HEK293 (cell line): Measurements from ENCODE around the gene DNMT3A.

ENCODE experiments used
- CTCF ChIP-seq: fragments of 450-650 bp; formaldehyde crosslinking; IDR thresholded peaks from 2 replicates; pipeline ENCODE4 v1.5.1; 2016; ENCODE audit warnings: missing biosample characterization, missing genetic modification characterization
- GLIS2 ChIP-seq: fragments of 450-650 bp; formaldehyde crosslinking; IDR thresholded peaks from 2 replicates; pipeline ENCODE4 v1.5.1; 2016; ENCODE audit warnings: missing biosample characterization, missing genetic modification characterization
- HIC1 ChIP-seq: fragments of 450-650 bp; formaldehyde crosslinking; IDR thresholded peaks from 2 replicates; pipeline ENCODE4 v1.5.1; 2016; ENCODE audit warnings: missing biosample characterization, missing genetic modification characterization
- KLF16 ChIP-seq: fragments of 450-650 bp; formaldehyde crosslinking; IDR thresholded peaks from 2 replicates; pipeline ENCODE4 v1.5.1; 2017; ENCODE audit warnings: missing biosample characterization, missing genetic modification characterization
- KLF8 ChIP-seq: fragments of 450-650 bp; formaldehyde crosslinking; IDR thresholded peaks from 2 replicates; pipeline ENCODE4 v1.5.1; 2016; ENCODE audit warnings: missing biosample characterization, missing genetic modification characterization
- PBX3 ChIP-seq: sonication (generic); formaldehyde crosslinking; IDR thresholded peaks from 2 replicates; pipeline ENCODE4 v1.8.1; 2022; ENCODE audit warnings: mild to moderate bottlenecking, moderate library complexity, missing genetic modification reagents
- SP2 ChIP-seq: fragments of 450-650 bp; formaldehyde crosslinking; IDR thresholded peaks from 2 replicates; pipeline ENCODE4 v1.5.1; 2016; ENCODE audit warnings: missing biosample characterization, missing genetic modification characterization
- SP3 ChIP-seq: fragments of 450-650 bp; formaldehyde crosslinking; IDR thresholded peaks from 2 replicates; pipeline ENCODE4 v1.5.1; 2016; ENCODE audit warnings: missing biosample characterization, missing genetic modification characterization
- SP7 ChIP-seq: fragments of 450-650 bp; formaldehyde crosslinking; IDR thresholded peaks from 2 replicates; pipeline ENCODE4 v1.5.1; 2016; ENCODE audit warnings: missing biosample characterization, missing genetic modification characterization
- ZBTB10 ChIP-seq: fragments of 450-650 bp; formaldehyde crosslinking; IDR thresholded peaks from 2 replicates; pipeline ENCODE4 v1.5.1; 2016; ENCODE audit warnings: missing biosample characterization, missing genetic modification characterization
- ZBTB8A ChIP-seq: fragments of 450-650 bp; formaldehyde crosslinking; IDR thresholded peaks from 2 replicates; pipeline ENCODE4 v1.5.1; 2016; ENCODE audit warnings: missing biosample characterization, missing genetic modification characterization
- ZFHX2 ChIP-seq: fragments of 450-650 bp; formaldehyde crosslinking; conservative IDR thresholded peaks from 2 replicates; pipeline ENCODE4 v1.5.1; 2016; ENCODE audit warnings: missing biosample characterization, missing genetic modification characterization
- ZIC2 ChIP-seq: fragments of 450-650 bp; formaldehyde crosslinking; IDR thresholded peaks from 2 replicates; pipeline ENCODE4 v1.5.1; 2016; ENCODE audit warnings: missing biosample characterization, missing genetic modification characterization
- ZNF121 ChIP-seq: fragments of 450-650 bp; formaldehyde crosslinking; IDR thresholded peaks from 2 replicates; pipeline ENCODE4 v1.5.1; 2016; ENCODE audit warnings: missing biosample characterization, missing genetic modification characterization
- ZNF202 ChIP-seq: fragments of 450-650 bp; formaldehyde crosslinking; IDR thresholded peaks from 2 replicates; pipeline ENCODE4 v1.5.1; 2016; ENCODE audit warnings: missing biosample characterization, missing genetic modification characterization, borderline replicate concordance
- ZNF335 ChIP-seq: fragments of 450-650 bp; formaldehyde crosslinking; conservative IDR thresholded peaks from 2 replicates; pipeline ENCODE4 v1.5.1; 2016; ENCODE audit warnings: missing biosample characterization, missing genetic modification characterization
- ZNF341 ChIP-seq: fragments of 450-650 bp; formaldehyde crosslinking; IDR thresholded peaks from 2 replicates; pipeline ENCODE4; 2016; ENCODE audit warnings: low read depth, missing biosample characterization, missing genetic modification characterization
- ZNF398 ChIP-seq: fragments of 450-650 bp; formaldehyde crosslinking; IDR thresholded peaks from 2 replicates; pipeline ENCODE4 v1.5.1; 2017; ENCODE audit warnings: missing biosample characterization, missing genetic modification characterization
- ZNF423 ChIP-seq: fragments of 450-650 bp; formaldehyde crosslinking; IDR thresholded peaks from 2 replicates; pipeline ENCODE4 v1.5.1; 2016; ENCODE audit warnings: missing biosample characterization, missing genetic modification characterization
- ZNF660 ChIP-seq: fragments of 450-650 bp; IDR thresholded peaks from 2 replicates; pipeline ENCODE4 v1.5.1; 2018; ENCODE audit warnings: missing biosample characterization, mild to moderate bottlenecking, missing genetic modification characterization
- ZNF677 ChIP-seq: fragments of 450-650 bp; IDR thresholded peaks from 2 replicates; pipeline ENCODE4 v1.5.0; 2018; ENCODE audit warnings: missing biosample characterization, mild to moderate bottlenecking, missing genetic modification characterization, moderate library complexity
- ZSCAN30 ChIP-seq: fragments of 450-650 bp; IDR thresholded peaks from 2 replicates; pipeline ENCODE4 v1.5.1; 2018; ENCODE audit warnings: missing biosample characterization, mild to moderate bottlenecking, missing genetic modification characterization, moderate library complexity
- TF ChIP-seq, protein P1 (sequence below): fragments of 450-650 bp; formaldehyde crosslinking; IDR thresholded peaks from 2 replicates; pipeline ENCODE4 v1.5.1; 2017; ENCODE audit warnings: missing biosample characterization, mild to moderate bottlenecking, missing genetic modification characterization, moderate library complexity
- TF ChIP-seq, protein P2 (sequence below): fragments of 450-650 bp; formaldehyde crosslinking; optimal IDR thresholded peaks from 2 replicates; pipeline ENCODE3; 2016; ENCODE audit warnings: missing biosample characterization, mild to moderate bottlenecking, missing genetic modification characterization

DNMT3A gene

DNA sequence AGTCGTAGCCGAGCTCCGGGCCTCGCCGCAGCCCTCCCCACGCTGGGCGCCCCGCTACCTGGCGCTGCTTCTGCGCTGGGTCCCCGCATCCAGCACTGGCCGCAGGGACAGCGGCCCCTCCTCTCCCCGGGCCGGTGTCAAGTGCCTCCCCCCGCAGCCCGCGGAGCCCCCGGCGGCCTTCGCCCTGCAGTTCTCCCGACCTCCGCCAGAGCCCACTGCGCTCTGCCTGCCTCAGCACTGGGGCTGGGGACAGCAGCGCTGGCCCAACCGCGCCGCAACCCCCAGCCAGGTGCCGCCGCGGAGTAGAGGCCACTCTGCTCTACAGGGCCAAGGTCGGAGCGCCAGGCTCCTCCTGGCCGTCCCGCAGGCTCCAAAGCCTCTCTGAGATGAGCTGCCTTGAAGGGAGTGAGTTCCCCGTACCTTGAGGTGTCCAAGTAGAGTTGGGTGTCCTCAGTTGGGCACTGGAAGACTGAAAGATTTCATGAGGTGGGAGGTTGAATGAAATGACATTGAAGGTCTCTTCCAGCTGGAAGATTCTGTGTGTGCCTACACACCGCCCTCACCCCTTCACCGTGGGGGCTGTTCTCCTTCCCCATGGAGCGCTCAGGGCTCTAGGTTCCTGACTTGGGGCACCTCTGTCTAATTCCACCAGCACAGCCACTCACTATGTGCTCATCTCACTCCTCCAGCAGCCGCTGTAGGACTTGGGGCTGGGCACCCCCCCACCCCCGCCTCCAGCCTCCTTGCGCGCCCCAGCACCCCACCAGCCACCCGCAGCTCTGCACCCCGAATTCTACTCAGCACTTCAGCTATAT, 854 bp upstream of the DNMT3A start (continued):
- TF ChIP-seq SP3 (tag by site-specific recombination) (0 out of 2 replicates have a peak, but pooled peaks have one; percentile 31), ZSCAN30 (tag by site-specific recombination) (peak; percentile 72), ZNF423 (tag by site-specific recombination) (no peak), ZBTB10 (0 out of 2 replicates have a peak, but pooled peaks have one; percentile 30), PBX3 (CRISPR knock-in tag) (peak; percentile 82; the same call in 1 of the 2 replicates), CTCF (peak; percentile 95), SP7 (tag by site-specific recombination) (peak; percentile 41; the same call in 1 of the 2 replicates), GLIS2 (tag by site-specific recombination) (peak; percentile 83), ZBTB8A (tag by site-specific recombination) (peak; percentile 82), KLF16 (tag by site-specific recombination) (no peak), ZNF660 (peak; percentile 56; the same call in 1 of the 2 replicates), SP2 (tag by site-specific recombination) (peak; percentile 38; the same call in 1 of the 2 replicates), ZNF341 (peak; percentile 80), ZNF677 (0 out of 2 replicates have a peak, but pooled peaks have one; percentile 8), ZFHX2 (peak; percentile 22; the same call in 1 of the 2 replicates), ZIC2 (tag by site-specific recombination) (peak; percentile 54), HIC1 (tag by site-specific recombination) (no peak), ZNF335 (tag by site-specific recombination) (peak; percentile 32; the same call in 1 of the 2 replicates), ZNF121 (no peak), ZNF398 (tag by site-specific recombination) (peak; percentile 19; the same call in 1 of the 2 replicates), KLF8 (tag by site-specific recombination) (0 out of 2 replicates have a peak, but pooled peaks have one; percentile 41), ZNF202 (tag by site-specific recombination) (0 out of 2 replicates have a peak, but pooled peaks have one; percentile 31)
- TF ChIP-seq, protein P1, sequence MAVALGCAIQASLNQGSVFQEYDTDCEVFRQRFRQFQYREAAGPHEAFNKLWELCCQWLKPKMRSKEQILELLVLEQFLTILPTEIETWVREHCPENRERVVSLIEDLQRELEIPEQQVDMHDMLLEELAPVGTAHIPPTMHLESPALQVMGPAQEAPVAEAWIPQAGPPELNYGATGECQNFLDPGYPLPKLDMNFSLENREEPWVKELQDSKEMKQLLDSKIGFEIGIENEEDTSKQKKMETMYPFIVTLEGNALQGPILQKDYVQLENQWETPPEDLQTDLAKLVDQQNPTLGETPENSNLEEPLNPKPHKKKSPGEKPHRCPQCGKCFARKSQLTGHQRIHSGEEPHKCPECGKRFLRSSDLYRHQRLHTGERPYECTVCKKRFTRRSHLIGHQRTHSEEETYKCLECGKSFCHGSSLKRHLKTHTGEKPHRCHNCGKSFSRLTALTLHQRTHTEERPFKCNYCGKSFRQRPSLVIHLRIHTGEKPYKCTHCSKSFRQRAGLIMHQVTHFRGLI (tag by site-specific recombination): 0 out of 2 replicates have a peak, but pooled peaks have one; percentile 45
- TF ChIP-seq, protein P2, sequence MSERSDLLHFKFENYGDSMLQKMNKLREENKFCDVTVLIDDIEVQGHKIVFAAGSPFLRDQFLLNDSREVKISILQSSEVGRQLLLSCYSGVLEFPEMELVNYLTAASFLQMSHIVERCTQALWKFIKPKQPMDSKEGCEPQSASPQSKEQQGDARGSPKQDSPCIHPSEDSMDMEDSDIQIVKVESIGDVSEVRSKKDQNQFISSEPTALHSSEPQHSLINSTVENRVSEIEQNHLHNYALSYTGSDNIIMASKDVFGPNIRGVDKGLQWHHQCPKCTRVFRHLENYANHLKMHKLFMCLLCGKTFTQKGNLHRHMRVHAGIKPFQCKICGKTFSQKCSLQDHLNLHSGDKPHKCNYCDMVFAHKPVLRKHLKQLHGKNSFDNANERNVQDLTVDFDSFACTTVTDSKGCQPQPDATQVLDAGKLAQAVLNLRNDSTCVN (tag by site-specific recombination): peak; percentile 62
